ENCODE data around the gene YBX1. TPM values are rescaled to one million over a fixed set of nuclear protein-coding genes. Genes with fewer than 3 reads are reported as not detected.
"Not testable (repeated sequence)": the region's sequence is repeated elsewhere in the genome, so short reads cannot be mapped to it uniquely, and the experiment has no call there.

YBX1 gene
- total RNA-seq, 1 donor from 2014 or later = 513 TPM

DNA sequence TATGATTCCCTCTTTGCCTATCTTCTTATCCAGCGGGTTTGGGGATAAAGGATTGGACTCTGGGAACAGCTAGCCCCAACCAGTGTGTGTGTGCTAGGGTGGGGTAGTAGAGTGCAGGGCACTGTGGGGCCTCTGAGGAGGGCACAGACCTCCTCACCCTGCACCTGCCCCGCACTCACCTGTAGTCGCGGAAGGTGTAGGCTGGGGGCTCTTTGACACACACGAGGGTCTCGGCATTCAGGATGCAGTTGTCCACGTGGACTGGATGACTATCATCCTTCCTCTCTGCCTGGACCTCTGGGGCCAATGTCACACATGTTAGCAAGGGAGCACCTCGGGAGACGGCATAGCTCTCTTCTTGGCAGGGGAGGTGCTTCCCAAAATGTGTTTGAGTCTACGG lies 65.8 kb downstream of the YBX1 start:
- DNase-seq (ENCODE audit: low read depth in 2 of 2) = no peak

DNA sequence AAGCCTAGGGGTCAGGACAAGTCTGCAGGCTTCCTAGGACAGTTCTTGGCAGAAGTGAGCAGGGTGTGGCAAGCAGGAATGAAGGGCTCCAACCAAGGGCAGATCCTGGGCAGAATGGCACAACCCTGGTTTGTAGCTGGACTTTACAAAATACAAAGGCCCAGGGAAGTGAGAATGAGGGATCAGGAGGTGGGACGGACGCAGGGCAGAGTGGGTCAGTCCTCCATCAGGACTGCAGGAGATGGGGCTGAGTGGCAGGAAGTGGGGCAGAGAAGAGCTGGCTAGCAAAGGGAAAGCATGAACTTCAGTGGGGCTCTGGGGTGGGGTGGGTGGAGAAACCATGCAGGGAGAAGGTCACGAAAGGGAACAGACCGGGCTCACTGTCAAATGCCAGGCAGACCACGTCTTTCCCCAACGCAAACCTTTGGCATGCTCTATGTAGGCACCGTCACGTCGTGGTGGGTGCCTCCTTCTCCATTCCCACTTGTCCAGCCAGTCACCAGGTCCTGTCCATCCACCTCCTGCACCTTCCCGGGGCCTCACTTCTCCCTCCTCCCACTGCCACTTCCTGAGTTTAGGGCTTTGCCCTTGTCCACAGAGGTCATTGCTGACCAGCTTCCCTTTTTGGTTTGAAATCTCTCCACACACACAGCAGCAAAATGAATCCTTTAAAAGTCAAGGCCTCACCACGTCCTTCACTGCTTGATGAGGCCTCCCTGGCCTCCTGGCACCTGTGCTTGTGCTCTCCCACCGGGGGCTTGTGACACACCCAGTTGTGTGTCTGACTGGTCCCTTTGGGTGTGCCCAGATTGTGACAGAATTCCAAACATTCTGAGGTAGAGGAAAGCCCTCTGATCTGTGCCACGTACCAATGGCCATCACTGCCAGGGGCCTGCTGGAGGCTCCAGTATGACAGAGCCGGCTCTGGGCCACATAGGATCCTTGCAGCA lies 66.5 kb downstream of the YBX1 start:
- DNase-seq (ENCODE audit: low read depth in 2 of 2) = no peak

DNA sequence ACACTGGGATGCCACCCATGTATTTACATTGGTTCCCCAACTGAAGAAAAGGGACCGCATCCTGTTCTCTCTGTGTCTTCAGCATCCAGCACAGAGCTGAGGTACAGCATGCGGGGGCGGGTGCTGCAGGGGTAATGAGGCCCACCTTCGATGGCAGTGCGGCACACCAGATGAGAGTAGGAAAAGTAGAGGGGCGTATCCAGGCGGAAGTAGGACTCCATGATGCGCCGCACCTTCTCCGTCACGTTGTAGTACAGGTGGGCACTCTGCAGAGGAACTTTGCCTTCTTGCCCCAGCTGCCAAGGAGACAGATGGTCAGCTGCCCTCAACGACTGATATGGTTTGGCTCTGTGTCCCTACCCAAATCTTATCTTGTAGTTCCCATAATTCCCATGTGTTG lies 67.8 kb downstream of the YBX1 start:
- DNase-seq (ENCODE audit: low read depth in 2 of 2) = no peak

DNA sequence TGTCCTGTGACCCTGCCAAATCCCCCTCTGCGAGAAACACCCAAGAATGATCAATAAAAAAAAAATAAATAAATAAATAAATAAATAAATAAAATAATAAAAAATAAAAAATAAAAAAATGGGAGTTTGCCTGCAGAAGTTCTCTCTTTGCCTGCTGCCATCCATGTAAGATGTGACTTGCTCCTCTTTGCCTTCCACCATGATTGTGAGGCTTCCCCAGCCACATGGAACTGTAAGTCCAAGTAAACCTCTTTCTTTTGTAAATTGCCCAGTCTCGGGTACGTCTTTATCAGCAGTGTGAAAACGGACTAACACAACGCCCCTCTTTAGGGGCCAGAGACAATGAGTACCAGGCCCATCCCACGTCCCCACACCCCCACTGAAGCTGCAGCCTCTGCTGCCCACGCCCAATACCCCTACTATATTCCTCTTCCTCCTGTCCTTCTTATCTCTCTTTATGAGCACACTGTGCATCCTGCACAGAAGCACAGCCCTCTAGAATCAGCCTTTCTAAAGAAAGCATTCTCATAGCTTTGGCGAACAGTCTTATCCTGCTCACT lies 69.4 kb downstream of the YBX1 start:
- not testable (repeated sequence) for DNase-seq (ENCODE audit: low read depth in 2 of 2)

DNA sequence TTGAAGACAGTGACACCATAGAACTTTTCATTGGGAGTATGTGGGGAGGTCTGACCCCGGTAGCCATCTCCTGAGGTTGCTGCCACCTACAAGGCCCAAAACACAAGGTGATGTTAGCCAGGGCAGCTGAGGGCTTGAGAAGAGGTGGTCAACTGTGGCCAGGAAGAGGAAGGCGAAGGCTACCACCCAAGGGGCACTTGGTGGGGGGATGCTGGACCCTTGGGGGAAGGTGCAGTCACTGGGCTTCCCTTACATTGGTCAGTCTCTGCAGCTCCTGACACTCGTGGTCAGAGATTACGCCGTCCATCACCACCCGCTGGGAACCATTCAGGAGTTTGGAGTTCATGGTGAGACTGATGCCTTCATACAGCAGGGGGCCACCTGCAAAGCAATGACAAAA lies 70.1 kb downstream of the YBX1 start:
- DNase-seq (ENCODE audit: low read depth in 2 of 2) = no peak

DNA sequence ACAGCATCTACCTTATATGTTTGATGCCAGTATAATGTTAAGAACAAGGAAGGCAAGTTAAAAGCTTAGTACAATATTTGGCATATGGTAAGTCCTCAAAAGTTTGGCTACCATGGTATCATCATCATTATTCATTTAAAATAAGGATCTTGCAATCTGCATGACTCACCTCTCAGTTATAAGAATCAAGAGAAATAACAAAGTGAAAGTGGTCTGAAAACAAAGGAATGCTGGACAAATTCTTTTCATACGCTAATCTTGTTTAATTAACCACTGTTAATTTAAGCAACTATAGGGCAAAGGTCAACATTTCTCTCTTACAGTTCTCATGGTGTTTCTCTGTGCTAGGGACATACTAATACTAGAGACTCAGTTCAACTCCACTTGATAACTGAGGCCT lies 70.9 kb downstream of the YBX1 start:
- DNase-seq (ENCODE audit: low read depth in 2 of 2) = no peak

Other genes starting within 250 kb of the YBX1 start
- gene ZMYND12, start 226.4 kb upstream of the YBX1 start, total RNA-seq = 0.51 and 0.89 TPM in 2 replicates
- gene PPCS, start 225.9 kb upstream of the YBX1 start, total RNA-seq = 27.2 and 32.4 TPM in 2 replicates
- gene CCDC30, start 219.1 kb upstream of the YBX1 start, total RNA-seq = 0.25 and 0.26 TPM in 2 replicates
- gene PPIH, start 24.0 kb upstream of the YBX1 start, total RNA-seq = 14.9 and 23.2 TPM in 2 replicates
- gene CLDN19, start 57.8 kb downstream of the YBX1 start, total RNA-seq = not detected in 2 replicates
- gene P3H1, start 84.6 kb downstream of the YBX1 start, total RNA-seq = 67.0 and 103 TPM in 2 replicates
- 3.2 and 3.7 TPM in 2 replicates for gene C1orf50, start 84.8 kb downstream of the YBX1 start, total RNA-seq
- gene TMEM269, start 102.6 kb downstream of the YBX1 start, total RNA-seq = under 0.01 TPM in 1 of 2 replicates, not detected in the other
- 6.0 and 7.6 TPM in 2 replicates for gene ERMAP, start 134.7 kb downstream of the YBX1 start, total RNA-seq
- 15.7 and 16.2 TPM in 2 replicates for gene SVBP, start 135.0 kb downstream of the YBX1 start, total RNA-seq
- 5.3 and 7.5 TPM in 2 replicates for gene ZNF691, start 164.2 kb downstream of the YBX1 start, total RNA-seq